ENCODE data around the gene MAPK10.

DNA sequence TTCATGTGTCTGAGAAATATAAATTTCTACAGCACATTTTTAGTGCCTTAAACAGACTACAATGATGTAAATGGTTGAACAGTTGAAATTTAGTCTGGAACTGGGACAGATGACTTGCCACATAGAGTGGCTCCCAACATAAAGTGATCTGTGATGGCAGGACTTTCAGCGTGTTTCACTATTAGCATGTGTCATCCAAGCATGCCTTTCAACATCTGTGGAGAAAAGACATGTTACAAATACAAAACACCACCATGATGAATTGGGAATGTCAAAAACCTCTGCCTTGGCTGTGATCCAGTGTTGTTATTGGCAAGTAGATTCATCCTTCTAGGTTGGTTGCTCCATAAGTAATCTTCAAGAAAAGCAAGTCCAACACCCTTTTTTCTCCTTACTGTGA is 348.7 kb downstream of the MAPK10 start:
- TF ChIP-seq SMAD1 (IDR thresholded peaks at IDR 0.05; ENCODE audit: low read depth, low read length, partially characterized antibody) = no peak
- no peak for TF ChIP-seq ZNF274 (IDR thresholded peaks at IDR 0.05; ENCODE audit: borderline replicate concordance, low read depth, low read length)
- TF ChIP-seq CEBPB (tag; IDR thresholded peaks at IDR 0.05) = no peak
- no peak for TF ChIP-seq ZEB2 (IDR thresholded peaks at IDR 0.05)
- no peak for TF ChIP-seq POLR2A (conservative IDR thresholded peaks at IDR 0.05)
- TF ChIP-seq, protein P1, sequence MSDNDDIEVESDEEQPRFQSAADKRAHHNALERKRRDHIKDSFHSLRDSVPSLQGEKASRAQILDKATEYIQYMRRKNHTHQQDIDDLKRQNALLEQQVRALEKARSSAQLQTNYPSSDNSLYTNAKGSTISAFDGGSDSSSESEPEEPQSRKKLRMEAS (CRISPR knock-in tag; IDR thresholded peaks at IDR 0.05) = no peak
- TF ChIP-seq RBM14 (IDR thresholded peaks at IDR 0.05; ENCODE audit: borderline replicate concordance, insufficient read depth, low read depth, low read length) = no peak
